GM23338 (cell line): Measurements from ENCODE around the gene BAMBI. TPM values are rescaled to one million over a fixed set of nuclear protein-coding genes. Genes with fewer than 3 reads are reported as not detected.

Experiments
- ATAC-seq: fragments of 200-7000 bp; cut with Tn5 transposase; 3 replicates; pipeline ENCODE4 v1.9.1; 2020
- DNase-seq: peaks from one replicate; pipeline ENCODE4 v3.0.0-alpha.2; 2015; ENCODE audit warnings: low spot score
- H2AFZ ChIP-seq: fragments of 200-600 bp; sonication (generic); 2 replicates; pipeline ENCODE4 v1.8.0; 2016; ENCODE audit warnings: antibody characterized with exemption, mild to moderate bottlenecking, moderate library complexity
- H3F3A ChIP-seq: fragments of 200-600 bp; sonication (generic); replicated peaks from 2 replicates; pipeline ENCODE4 v1.8.0; 2017; ENCODE audit warnings: antibody characterized with exemption, mixed run types, low read depth
- H3K27ac ChIP-seq: fragments of 200-600 bp; sonication (generic); 2 replicates; pipeline ENCODE4 v1.6.1; 2016; ENCODE audit warnings: low read depth
- H3K27me3 ChIP-seq: fragments of 200-600 bp; sonication (generic); 2 replicates; pipeline ENCODE4 v1.8.0; 2016; ENCODE audit warnings: mild to moderate bottlenecking, mixed run types, moderate library complexity; ENCODE audit not compliant: insufficient read depth
- H3K36me3 ChIP-seq: fragments of 200-600 bp; sonication (generic); 2 replicates; pipeline ENCODE4 v1.8.0; 2016; ENCODE audit warnings: mild to moderate bottlenecking; ENCODE audit not compliant: insufficient read depth
- H3K4me1 ChIP-seq: fragments of 200-600 bp; sonication (generic); 2 replicates; pipeline ENCODE4 v1.8.0; 2016; ENCODE audit warnings: mild to moderate bottlenecking, moderate library complexity; ENCODE audit not compliant: insufficient read depth
- H3K4me2 ChIP-seq: fragments of 200-600 bp; sonication (generic); 2 replicates; pipeline ENCODE4 v1.7.1; 2017; ENCODE audit warnings: mixed run types
- H3K4me3 ChIP-seq: fragments of 200-600 bp; sonication (generic); 2 replicates; pipeline ENCODE4 v1.6.1; 2016; ENCODE audit warnings: mixed run types
- H3K79me2 ChIP-seq: fragments of 200-600 bp; sonication (generic); replicated peaks from 2 replicates; pipeline ENCODE4 v1.8.0; 2017; ENCODE audit warnings: mild to moderate bottlenecking; ENCODE audit not compliant: insufficient read depth
- H3K9me2 ChIP-seq: fragments of 200-600 bp; sonication (generic); 2 replicates; pipeline ENCODE4 v1.8.0; 2017; ENCODE audit not compliant: insufficient read depth
- H4K20me1 ChIP-seq: fragments of 200-600 bp; sonication (generic); replicated peaks from 2 replicates; pipeline ENCODE4 v1.8.0; 2017; ENCODE audit warnings: mild to moderate bottlenecking; ENCODE audit not compliant: insufficient read depth
- H3K27ac Mint-ChIP-seq: 2 replicates; pipeline ENCODE4 v1.8.0; 2020; ENCODE audit warnings: inconsistent platforms, mild to moderate bottlenecking, moderate library complexity, mixed read lengths
- H3K27me3 Mint-ChIP-seq: 3 replicates; pipeline ENCODE4 v1.8.0; 2022; ENCODE audit warnings: low read depth, mild to moderate bottlenecking, moderate library complexity, mixed read lengths, inconsistent platforms; ENCODE audit not compliant: insufficient read depth, poor library complexity
- H3K36me3 Mint-ChIP-seq: 3 replicates; pipeline ENCODE4 v1.8.0; 2021; ENCODE audit warnings: low read depth, mild to moderate bottlenecking, inconsistent platforms, moderate library complexity, mixed read lengths
- H3K4me1 Mint-ChIP-seq: 3 replicates; pipeline ENCODE4 v1.8.0; 2020; ENCODE audit warnings: mild to moderate bottlenecking, inconsistent platforms, mixed read lengths
- H3K4me3 Mint-ChIP-seq: 3 replicates; pipeline ENCODE4 v1.8.0; 2021; ENCODE audit warnings: moderate library complexity, mild to moderate bottlenecking, inconsistent platforms, mixed read lengths
- H3K9me3 Mint-ChIP-seq: 3 replicates; pipeline ENCODE4 v1.8.0; 2020; ENCODE audit warnings: moderate library complexity, mild to moderate bottlenecking, inconsistent platforms, mixed read lengths
- CREB1 ChIP-seq: fragments of 250-450 bp; sonication (Bioruptor Pico); IDR thresholded peaks from 2 replicates; pipeline ENCODE4 v1.5.0; 2020; ENCODE audit warnings: low read depth, mild to moderate bottlenecking, moderate library complexity
- EZH2 ChIP-seq: fragments of 200-600 bp; sonication (generic); IDR thresholded peaks from one replicate; pipeline ENCODE4 v1.8.0; 2017; ENCODE audit warnings: antibody characterized with exemption, mild to moderate bottlenecking, low read depth; ENCODE audit not compliant: unreplicated experiment
- EZH2phosphoT487 ChIP-seq: fragments of 200-600 bp; sonication (generic); IDR thresholded peaks from one replicate; pipeline ENCODE4 v1.8.1; 2018; ENCODE audit warnings: antibody characterized with exemption; ENCODE audit not compliant: unreplicated experiment
- JUNB ChIP-seq: IDR thresholded peaks from one replicate; pipeline ENCODE4 v1.6.1; 2016; ENCODE audit warnings: antibody characterized with exemption; ENCODE audit not compliant: unreplicated experiment
- NANOG ChIP-seq: IDR thresholded peaks from 2 replicates; pipeline ENCODE4 v1.6.1; 2016; ENCODE audit warnings: antibody characterized with exemption, borderline replicate concordance
- POLR2AphosphoS5 ChIP-seq: IDR thresholded peaks from 2 replicates; pipeline ENCODE4 v1.6.1; 2016; ENCODE audit warnings: antibody characterized with exemption, low read depth
- REST ChIP-seq: IDR thresholded peaks from one replicate; pipeline ENCODE4 v1.6.1; 2018; ENCODE audit warnings: antibody characterized with exemption; ENCODE audit not compliant: unreplicated experiment
- STAT1 ChIP-seq: IDR thresholded peaks from one replicate; pipeline ENCODE4 v1.6.1; 2016; ENCODE audit warnings: antibody characterized with exemption; ENCODE audit not compliant: unreplicated experiment
- ZNF114 ChIP-seq: fragments of 250-450 bp; sonication (Bioruptor Pico); IDR thresholded peaks from 2 replicates; pipeline ENCODE4 v1.5.0; 2020; ENCODE audit warnings: mild to moderate bottlenecking, moderate library complexity
- ZNF331 ChIP-seq: fragments of 250-450 bp; sonication (Bioruptor Pico); IDR thresholded peaks from 2 replicates; pipeline ENCODE4 v1.5.0; 2020; ENCODE audit warnings: low read depth, mild to moderate bottlenecking, moderate library complexity
- ZNF462 ChIP-seq: fragments of 250-450 bp; sonication (Bioruptor Pico); IDR thresholded peaks from 2 replicates; pipeline ENCODE4 v1.5.0; 2020; ENCODE audit warnings: mild to moderate bottlenecking, moderate library complexity
- polyA plus RNA-seq: library from polyadenylated mRNA; unstranded; fragments of >200 nt; fragmentation: Nextera tagmentation; extraction: Ambion mirVana; gene quantifications from 2 replicates; pipeline ENCODE4 v1.2.1, GENCODE V29; 2016
- total RNA-seq: library from RNA; depleted of rRNA; stranded (reverse); fragments of >200 nt; shearing (Covaris generic); gene quantifications from 2 replicates; pipeline ENCODE4 v1.2.3, GENCODE V29; 2014

BAMBI gene
- total and polyA plus RNA-seq, 2 experiments from 2014 or later, result 20.1 to 37.5 TPM

DNA sequence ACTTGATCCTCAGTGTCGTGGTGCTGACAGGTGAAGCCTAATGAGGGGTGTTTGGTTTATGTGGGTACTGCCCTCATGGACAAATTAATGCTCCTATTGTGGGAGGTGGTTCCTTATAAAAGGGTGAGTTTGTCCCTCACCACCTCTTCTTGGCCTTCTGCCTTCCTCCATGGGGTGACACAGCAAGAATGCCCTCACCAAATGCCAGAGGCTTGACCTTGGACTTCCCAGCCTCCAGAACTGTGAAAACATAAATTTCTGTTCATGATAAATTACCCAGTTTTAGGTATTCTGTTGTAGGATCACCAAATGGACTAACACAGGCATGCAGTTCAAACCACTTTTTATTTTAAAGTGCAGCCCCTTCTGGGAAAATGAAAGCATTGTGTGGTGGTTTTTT lies 39.4 kb downstream of the BAMBI start:
- H3K9me2 ChIP-seq, result no peaks in the 10 kb centered on the region
- H3K4me1 Mint-ChIP-seq, result peaks cover 10% of the 10 kb centered on the region
- no peaks in the 10 kb centered on the region for H3K79me2 ChIP-seq
- no peak overlapping the region for H3K4me3 ChIP-seq
- TF ChIP-seq CREB1 (CRISPR knock-in tag) (no peak), NANOG (no peak), EZH2 (no peak)
- peaks cover 12% of the 10 kb centered on the region for H3K27me3 Mint-ChIP-seq
- peaks cover 9% of the 10 kb centered on the region; the same call in 1 of the 2 replicates for H3K4me1 ChIP-seq
- no peak overlapping the region for H3K27ac ChIP-seq
- no peak for ATAC-seq
- H3K36me3 ChIP-seq, result no peaks in the 10 kb centered on the region
- peaks cover 15% of the 10 kb centered on the region for H3K27me3 ChIP-seq
- no peak overlapping the region for H2AFZ ChIP-seq
- no peaks in the 10 kb centered on the region for H4K20me1 ChIP-seq
- H3K4me3 Mint-ChIP-seq, result no peak overlapping the region
- no peaks in the 10 kb centered on the region for H3K36me3 Mint-ChIP-seq
- H3K27ac Mint-ChIP-seq, result no peak overlapping the region
- no peaks in the 10 kb centered on the region for H3F3A ChIP-seq
- no peak for DNase-seq
- no peaks in the 10 kb centered on the region for H3K9me3 Mint-ChIP-seq
- no peak overlapping the region for H3K4me2 ChIP-seq

GRCh38 chr10:28717656-28718201 lies 40.4 kb downstream of the BAMBI start:
- H3K4me3 ChIP-seq, result no peak overlapping the region
- TF ChIP-seq POLR2AphosphoS5 (no peak), STAT1 (no peak), CREB1 (CRISPR knock-in tag) (no peak), REST (no peak), ZNF462 (no peak), EZH2 (no peak), EZH2phosphoT487 (no peak), ZNF114 (CRISPR knock-in tag) (no peak), JUNB (no peak), ZNF331 (CRISPR knock-in tag) (no peak)

More at GRCh38 chr10:28717656-28718201, 40.4 kb downstream of the BAMBI start:
- DNase-seq (no peak), ATAC-seq (no peak)
- no peaks in the 10 kb centered on the region for H3F3A ChIP-seq
- H4K20me1 ChIP-seq, result no peaks in the 10 kb centered on the region
- H3K79me2 ChIP-seq, result no peaks in the 10 kb centered on the region
- H3K9me2 ChIP-seq, result no peaks in the 10 kb centered on the region
- Mint-ChIP-seq H3K9me3 (no peaks in the 10 kb centered on the region), H3K4me3 (no peak overlapping the region), H3K27ac (no peak overlapping the region), H3K27me3 (peaks cover 22% of the 10 kb centered on the region), H3K4me1 (peaks cover 14% of the 10 kb centered on the region), H3K36me3 (no peaks in the 10 kb centered on the region)
- H3K27me3 ChIP-seq, result peaks cover 19% of the 10 kb centered on the region
- no peaks in the 10 kb centered on the region for H3K36me3 ChIP-seq
- peaks cover 11% of the 10 kb centered on the region for H3K4me1 ChIP-seq
- H3K27ac ChIP-seq, result no peak overlapping the region
- H2AFZ ChIP-seq, result no peak overlapping the region
- no peak overlapping the region for H3K4me2 ChIP-seq
